GM21529 (cell line): ENCODE results near the gene SHC2.
"Not testable (repeated sequence)": the region's sequence is repeated elsewhere in the genome, so short reads cannot be mapped to it uniquely, and the experiment has no call there.

Source experiments
- ATAC-seq: cut with Tn5 transposase; IDR thresholded peaks from one replicate; pipeline ENCODE4 v1.9.1; 2021; ENCODE audit not compliant: unreplicated experiment

The SHC2 gene

DNA sequence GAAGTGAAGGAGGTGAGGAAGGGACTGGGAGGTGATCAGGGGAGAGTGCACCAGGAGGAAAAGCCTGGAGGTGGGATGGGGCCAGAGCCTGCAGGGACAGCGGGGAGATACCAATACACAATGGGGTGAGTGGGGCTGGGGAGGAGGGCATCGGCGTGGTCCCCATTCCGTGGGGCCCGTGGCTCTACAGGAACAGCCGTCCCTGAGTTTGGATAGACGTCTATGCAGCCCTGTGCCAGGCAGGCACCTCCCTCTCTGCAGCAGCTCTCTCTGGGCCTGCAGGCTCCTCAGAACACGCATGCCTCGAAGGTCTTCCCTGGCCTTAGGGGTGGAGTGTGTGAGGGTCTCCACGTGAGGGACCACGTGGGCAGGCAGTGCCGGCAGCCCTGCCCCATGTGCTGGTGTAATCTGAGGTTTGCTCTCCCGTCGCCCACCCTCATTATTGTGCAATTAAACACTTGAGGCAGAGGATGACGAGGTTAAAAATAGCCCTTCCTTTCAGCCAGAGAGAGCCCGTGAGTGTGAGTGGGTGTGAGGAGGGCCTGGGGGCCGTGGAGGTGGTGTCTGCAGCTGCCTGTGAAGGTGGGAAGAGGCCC, 68.4 kb downstream of the SHC2 start:
- ATAC-seq, result no peak

DNA sequence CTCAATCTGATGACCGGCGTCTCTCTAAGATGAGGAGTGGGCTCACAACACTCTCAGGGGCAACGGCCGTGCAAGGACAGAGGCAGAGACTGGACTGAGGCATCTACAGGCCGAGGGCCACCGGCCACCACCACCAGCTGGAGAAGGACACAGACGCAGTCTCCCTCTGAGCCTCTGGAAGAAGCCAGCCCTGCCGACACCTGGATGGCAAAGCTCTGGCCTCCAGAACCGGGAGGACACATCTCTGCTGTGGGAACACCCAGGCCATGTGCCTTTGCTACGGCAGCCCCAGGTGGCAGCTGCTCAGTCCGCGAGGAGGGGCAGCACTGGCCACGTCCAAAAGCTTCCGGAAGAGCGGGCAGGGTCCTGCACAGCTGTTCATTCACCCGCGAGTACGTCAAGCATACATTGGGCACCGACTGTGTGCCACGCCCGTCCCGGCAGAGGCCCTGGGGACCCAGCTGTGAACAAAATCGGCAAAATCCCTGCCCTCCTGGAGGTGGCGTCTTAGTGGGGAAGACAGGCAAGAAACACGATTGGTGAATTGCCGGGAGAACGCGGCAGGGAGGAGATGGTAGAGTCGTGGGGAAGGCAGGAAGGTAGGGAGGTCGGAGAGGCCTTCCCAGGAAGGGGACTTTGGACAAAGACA, 69.0 kb downstream of the SHC2 start:
- no peak for ATAC-seq

DNA sequence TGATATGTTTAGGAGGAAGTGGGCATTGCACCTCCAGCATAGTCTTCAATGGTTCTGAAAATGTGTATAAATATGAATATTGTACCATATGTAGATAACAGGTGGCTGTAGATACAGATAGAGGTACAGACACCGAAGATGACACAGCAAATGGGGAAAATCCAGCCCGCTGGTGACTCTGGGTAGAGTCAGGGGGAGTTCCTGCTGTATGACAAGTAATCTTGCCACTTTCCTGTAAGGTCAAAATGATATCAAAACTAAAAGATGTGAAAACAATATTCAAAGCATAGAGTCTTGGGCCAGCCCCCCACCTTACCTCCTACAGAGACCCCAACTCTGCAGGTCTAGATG, 69.7 kb downstream of the SHC2 start:
- ATAC-seq, result no peak

DNA sequence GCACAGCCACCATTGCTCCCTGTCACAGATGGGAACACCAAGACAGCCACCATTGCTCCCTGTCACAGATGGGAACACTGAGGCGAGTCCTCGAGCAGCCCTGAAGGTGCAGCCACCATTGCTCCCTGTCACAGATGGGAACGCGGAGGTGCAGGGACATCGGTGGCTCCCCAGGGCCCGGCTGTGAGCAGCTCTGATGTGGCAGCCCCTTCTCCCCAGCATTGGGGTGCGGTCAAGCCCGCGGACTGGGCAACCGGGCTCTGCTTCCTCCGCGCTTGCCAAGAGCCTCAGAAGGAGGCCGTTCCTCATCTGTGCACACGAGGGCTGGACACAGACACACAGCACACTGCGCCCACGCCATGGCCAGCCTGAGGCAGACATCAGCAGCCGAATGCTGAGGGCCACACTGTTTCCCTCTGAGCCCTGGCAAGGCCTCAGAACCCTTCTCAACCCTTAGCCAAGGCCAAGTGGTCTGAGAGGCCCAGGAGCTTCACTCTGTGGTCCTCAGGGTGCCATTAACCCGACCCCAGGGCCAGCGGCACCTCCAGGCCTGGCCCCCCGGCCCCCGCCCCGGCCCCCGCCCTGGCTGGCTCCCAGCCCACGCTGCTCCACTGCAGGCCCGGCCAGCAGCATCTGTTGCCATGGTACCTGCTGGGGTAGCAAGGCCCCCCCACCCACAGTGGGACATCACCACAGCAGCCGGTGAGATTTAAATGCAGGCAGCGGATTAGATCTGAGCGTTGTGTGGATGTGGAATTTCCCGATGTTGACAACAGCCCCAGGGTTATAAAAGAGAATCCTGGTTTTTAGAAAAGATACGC, 70.2 kb downstream of the SHC2 start:
- ATAC-seq, result no peak

DNA sequence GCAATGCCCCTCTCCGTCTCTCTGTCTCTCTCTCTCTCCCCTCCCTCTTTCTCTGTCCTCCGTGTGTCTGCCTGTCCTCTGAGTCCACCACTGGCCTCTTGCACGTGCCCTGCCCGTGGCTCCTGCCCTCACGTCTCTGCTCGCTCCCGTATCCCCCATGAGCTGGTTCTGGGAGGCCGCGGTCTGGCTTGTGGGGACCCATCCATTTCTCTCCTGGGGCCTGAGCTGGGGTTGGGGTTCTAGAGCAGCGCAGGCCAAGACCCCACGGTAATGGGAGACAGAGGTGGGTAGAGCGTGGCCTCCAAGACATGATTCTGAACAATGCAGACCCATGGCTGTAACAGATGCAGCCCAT, 70.9 kb downstream of the SHC2 start:
- ATAC-seq, result no peak

DNA sequence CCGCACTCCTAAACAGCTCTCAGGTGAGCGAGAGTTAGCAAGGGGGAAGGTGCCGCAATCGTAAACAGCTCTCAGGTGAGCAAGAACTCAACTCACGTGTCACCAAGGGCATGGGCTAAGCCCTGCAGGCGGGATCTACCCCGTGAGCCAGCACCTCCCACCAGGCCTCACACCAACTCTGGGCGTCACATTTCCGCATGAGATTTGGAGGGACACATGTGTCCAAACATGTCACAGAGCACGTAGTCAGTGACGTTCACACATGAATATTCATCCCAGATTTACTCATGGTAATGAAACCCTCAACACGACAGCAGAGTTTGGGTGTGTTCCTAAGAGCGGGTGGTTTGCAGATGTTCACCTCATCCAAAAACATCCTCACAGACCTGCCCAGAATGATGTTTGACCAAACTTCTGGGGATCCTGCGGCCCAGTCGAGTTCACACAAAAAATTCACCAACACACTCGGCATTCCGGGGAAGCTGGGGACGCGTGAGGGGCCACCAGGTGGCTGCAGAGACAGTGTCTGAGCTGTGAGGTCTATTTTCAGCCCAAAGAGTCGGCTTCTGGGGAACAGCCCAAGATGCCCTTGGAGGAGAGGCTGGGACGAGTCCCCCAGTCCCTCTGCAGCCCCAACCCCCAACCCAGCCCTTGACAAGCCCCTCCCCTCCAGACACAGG, 71.4 kb downstream of the SHC2 start:
- ATAC-seq, result no peak

DNA sequence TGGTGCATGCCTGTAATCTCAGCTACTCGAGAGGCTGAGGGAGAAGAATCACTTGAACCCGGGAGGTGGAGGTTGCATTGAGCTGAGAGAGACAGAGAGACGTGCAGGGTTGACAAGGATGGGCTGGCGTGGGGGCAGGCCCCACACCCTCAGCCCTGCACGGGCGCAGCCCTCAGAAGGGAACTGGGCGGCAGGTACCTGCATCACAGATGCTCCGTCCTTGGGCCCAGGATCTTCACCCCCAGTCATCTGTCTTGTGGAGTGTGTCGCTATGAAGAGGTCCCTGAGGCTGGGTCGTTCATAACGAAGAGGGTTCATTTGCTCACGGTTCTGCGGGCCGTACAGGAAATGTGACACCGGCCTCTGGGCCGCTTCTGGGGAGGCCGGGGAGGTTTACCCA, 72.1 kb downstream of the SHC2 start:
- ATAC-seq, result no peak

DNA sequence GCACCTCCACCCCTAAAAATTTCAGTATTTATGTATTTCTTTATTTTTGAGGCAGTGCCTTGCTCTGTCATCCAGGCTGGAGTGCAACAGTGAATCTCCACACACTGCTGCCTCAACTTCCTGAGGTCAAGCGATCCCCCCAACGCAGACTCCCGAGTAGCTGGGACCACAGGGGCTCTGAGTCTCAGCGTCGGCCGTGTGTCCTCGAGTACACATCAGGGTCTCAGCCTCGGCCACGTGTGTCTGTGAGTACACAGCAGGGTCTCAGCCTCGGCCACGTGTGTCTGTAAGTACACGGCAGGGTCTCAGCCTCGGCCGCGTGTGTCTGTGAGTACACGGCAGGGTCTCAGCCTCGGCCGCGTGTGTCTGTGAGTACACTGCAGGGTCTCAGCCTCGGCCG, 73.1 kb downstream of the SHC2 start:
- ATAC-seq, result no peak

DNA sequence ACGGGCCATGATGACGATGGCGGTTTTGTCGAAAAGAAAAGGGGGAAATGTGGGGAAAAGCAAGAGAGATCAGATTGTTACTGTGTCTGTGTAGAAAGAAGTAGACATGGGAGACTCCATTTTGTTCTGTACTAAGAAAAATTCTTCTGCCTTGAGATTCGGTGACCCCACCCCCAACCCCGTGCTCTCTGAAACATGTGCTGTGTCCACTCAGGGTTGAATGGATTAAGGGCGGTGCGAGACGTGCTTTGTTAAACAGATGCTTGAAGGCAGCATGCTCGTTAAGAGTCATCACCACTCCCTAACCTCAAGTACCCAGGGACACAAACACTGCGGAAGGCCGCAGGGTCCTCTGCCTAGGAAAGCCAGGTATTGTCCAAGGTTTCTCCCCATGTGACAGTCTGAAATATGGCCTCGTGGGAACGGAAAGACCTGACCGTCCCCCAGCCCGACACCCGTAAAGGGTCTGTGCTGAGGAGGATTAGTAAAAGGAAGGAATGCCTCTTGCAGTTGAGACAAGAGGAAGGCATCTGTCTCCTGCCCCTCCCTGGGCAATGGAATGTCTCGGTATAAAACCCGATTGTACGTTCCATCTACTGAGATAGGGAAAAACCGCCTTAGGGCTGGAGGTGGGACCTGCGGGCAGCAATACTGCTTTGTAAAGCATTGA, 74.1 kb downstream of the SHC2 start:
- ATAC-seq, result not testable (repeated sequence)

DNA sequence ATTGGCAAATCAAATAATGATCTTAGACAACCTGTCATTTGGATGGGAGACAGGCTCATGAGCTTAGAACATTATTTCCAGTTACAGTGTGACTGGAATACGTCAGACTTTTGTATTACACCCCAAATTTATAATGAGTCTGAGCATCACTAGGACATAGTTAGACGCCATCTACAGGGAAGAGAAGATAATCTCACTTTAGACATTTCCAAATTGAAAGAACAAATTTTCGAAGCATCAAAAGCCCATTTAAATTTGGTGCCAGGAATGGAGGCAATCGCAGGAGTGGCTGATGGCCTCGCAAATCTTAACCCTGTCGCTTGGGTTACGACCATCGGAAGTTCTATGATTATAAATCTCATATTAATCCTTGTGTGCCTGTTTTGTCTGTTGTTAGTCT, 74.6 kb downstream of the SHC2 start:
- not testable (repeated sequence) for ATAC-seq

DNA sequence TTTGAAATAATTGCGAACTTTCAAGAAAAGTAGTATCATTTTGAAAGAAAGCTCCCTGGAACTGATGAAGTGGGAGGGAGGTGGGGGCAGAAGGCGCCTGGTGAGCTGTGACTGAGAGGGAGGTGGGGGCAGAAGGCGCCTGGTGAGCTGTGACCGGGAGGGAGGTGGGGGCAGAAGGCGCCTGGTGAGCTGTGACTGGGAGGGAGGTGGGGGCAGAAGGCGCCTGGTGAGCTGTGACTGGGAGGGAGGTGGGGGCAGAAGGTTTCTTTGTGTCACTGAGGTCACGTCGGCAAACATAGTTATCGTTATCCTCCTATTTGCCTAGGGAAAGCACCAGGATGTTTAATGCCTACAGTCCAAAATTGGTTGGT, 76.0 kb downstream of the SHC2 start:
- no peak for ATAC-seq

DNA sequence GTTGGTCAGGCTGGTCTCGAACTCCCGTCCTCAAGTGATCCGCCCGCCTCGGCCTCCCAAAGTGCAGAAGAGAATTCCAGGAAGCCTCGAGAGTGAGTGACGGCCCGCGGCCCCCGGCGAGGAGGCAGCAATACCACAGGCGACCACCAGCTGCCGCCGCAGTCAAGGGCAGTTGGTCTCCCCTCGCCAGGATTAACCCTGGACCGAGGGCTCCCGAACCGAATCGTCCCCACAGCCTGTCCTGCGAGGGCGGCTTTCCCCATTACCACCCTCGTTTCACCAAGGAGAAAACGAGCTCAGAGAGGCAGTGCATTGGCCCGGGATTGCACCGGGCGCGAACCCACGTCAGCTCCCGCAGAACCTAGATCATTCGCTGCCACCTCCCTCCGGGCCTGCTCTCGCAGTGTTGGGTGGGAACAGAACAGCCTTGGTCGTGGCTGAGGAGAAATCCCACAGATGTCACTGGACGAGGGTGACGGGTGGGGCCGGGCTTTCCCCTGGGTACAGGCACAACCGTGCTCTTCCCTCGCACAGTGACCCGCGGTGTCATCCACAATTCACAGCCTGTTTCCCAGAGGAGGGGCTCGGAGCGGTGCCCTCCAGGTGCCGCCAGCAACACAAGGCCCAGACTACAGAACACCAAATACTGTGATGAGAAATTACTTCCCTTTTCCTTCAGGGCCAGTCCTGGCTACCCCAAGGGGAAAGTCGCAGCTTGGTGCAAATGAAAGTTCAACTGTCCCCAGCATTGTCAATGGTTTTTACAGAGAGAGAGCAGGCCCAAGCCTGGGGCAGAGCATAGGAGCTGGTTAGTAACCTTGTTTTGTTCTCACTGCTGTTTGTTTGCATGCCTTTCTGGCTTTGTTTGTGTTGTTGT, 76.7 kb downstream of the SHC2 start:
- ATAC-seq, result no peak

DNA sequence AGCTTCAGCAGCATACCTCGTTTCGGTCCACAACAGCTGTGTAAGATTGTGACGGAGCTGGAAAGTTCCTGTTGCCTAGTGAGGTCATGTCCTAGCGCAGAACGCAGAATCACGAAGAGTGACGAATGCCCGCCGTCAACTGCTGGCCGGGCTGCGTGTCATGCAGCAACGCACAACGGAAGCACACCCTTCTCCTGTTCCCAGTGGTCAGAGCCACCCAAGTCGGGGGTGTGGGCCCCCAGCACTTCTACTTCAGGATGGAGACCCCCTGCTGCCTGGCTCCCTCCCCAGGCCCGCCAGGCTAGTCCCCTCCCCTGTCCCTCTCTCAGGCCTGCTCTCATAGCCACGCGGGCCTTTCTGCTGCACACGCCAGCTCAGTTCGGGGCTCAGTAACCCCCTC, 77.8 kb downstream of the SHC2 start:
- no peak for ATAC-seq

DNA sequence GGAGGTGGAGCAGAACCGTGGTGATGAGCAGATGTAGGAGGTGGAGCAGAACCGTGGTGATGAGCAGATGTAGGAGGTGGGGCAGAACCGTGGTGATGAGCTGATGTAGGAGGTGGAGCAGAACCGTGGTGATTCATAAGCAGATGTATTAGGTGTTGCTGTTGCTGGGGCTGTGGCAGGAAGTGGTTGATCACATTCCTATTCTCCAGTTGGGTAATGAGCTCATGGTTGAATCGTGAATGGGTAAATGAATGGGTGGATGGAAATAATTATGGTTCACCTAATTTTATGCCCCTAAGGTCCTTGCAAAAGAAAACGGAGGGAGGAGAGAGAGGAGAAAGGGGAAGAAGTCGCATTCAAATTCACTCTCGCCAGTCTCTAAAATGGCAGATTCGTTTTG, 78.3 kb downstream of the SHC2 start:
- peak; percentile 52 for ATAC-seq

DNA sequence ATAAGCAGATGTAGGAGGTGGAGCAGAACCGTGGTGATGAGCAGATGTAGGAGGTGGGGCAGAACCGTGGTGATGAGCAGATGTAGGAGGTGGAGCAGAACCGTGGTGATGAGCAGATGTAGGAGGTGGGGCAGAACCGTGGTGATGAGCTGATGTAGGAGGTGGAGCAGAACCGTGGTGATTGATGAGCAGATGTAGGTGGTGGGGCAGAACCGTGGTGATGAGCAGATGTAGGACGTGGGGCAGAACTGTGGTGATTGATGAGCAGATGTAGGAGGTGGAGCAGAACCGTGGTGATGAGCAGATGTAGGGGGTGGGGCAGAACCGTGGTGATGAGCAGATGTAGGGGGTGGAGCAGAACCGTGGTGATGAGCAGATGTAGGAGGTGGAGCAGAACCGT, 78.9 kb downstream of the SHC2 start:
- not testable (repeated sequence) for ATAC-seq

DNA sequence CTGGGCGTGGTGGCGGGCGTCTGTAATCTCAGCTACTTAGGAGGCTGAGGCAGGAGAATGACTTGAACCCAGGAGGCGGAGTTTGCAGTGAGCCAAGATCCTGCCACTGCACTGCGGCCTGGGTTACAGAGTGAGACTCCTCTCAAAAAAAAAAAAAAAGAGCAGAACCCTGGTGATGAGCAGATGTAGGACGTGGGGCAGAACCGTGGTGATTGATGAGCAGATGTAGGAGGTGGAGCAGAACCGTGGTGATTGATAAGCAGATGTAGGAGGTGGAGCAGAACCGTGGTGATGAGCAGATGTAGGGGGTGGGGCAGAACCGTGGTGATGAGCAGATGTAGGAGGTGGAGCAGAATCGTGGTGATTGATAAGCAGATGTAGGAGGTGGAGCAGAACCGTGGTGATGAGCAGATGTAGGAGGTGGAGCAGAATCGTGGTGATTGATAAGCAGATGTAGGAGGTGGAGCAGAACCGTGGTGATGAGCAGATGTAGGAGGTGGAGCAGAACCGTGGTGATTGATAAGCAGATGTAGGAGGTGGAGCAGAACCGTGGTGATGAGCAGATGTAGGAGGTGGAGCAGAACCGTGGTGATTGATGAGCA, 80.1 kb downstream of the SHC2 start:
- ATAC-seq, result not testable (repeated sequence)

DNA sequence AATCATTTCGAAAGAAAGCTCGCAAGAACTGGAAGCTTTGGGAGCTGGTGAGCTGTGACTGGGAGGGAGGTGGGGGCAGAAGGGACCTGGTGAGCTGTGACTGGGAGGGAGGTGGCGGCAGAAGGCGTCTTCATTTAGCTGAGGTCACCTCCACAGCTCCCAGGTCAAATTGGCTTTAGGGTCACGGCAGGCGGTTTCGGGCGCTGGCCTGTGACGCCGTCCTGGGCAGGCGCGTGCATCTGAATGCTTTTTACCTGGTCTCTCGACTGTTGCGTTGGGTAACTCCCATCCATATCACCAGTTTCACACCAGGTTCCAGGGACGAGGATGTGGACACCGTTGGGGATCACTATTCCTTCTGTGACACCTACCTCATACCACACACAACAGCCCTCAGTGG, 81.0 kb downstream of the SHC2 start:
- no peak for ATAC-seq

DNA sequence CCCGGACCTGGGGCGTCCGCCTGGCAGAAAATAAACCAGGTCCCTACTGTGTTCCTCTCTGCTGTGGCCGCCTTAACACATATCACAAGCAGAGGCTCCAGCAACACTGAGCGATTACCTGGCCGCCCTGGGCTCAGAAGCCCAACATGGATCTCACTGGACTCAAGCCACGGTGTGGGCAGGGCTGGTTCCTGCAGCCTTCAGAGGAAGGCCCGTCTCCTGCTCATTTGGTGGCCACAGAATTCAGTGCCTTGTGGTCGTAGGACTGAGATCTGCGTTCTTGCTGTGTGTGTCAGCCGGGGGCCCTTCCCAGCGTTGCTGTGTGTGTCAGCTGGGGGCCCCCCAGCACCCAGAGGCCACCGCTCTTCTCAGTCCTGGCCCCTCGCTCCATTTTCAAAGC, 82.1 kb downstream of the SHC2 start:
- ATAC-seq, result no peak

DNA sequence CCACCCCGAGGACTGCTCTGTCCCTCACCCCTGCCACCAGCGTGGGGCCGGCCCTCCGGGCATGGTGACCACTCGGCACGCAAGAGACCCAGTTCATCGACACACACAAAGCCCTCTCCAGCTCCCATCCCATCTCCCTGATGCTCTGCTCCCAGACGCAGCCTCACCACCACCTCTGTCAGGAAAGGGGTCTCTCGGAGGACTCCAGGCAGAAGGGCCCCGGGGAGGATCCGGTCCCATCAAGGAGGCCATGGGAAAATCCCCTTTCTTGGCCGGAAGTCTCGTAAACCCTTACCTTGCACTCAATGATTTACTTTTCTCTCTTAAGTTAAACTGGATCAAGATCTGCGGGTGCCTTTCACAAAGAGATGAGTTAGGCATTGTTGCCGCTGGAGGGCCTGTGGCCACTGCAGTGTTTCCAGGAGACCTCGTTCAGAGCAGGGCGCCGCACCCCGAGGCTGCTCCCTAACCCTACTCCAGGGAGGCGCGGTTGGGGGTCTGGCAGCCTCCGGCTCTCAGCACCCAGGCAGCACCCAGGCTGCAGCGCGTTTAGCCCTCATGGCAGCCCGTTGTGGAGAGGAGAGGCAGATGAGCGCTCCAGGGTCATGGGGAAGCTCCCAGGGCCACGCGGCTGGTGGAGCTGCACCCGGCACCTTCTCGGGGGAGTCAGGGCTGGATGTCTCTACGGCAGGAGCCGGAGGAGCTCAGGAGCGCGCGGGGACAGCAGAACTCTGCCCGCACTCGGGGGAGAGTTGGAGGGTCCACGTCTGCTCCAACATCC, 82.8 kb downstream of the SHC2 start:
- no peak for ATAC-seq
